GM23248 (cell line): ENCODE measurements around the gene DHX32.

Experiments used
- EZH2 ChIP-seq: fragments of 200-600 bp; sonication (generic); IDR thresholded peaks from 2 replicates; pipeline ENCODE4 v1.6.1; 2018; ENCODE audit warnings: antibody characterized with exemption, mild to moderate bottlenecking; ENCODE audit not compliant: insufficient read depth, poor library complexity, severe bottlenecking
- EZH2phosphoT487 ChIP-seq: fragments of 200-600 bp; sonication (generic); IDR thresholded peaks from 2 replicates; pipeline ENCODE4 v1.6.1; 2018; ENCODE audit warnings: antibody characterized with exemption, moderate library complexity, mild to moderate bottlenecking, low read depth; ENCODE audit not compliant: insufficient read depth

- no peak for TF ChIP-seq EZH2phosphoT487
- TF ChIP-seq EZH2: no peak
Observed at GRCh38 chr10:125911145-125911544, 30.1 kb upstream of the DHX32 start.
